SK-N-SH (cell line): ENCODE data around the gene CPXM1. TPM values are rescaled to one million over a fixed set of nuclear protein-coding genes. Genes with fewer than 3 reads are reported as not detected.

Experiments
- CTCF ChIA-PET: fragments of 300-600, 350-600 bp; formaldehyde crosslinking; extraction: SDS; loops from one replicate; lab custom pipeline; 2021; lab: Yijun Ruan, JAX
- POLR2A ChIA-PET: fragments of 350-600 bp; sonication (Branson Sonifier 250); formaldehyde crosslinking; extraction: SDS; loops from one replicate; lab custom pipeline; 2020; ENCODE audit warnings: antibody characterized with exemption, inconsistent platforms; lab: Yijun Ruan, JAX
- DNase-seq: peaks from one replicate; pipeline ENCODE4 v3.0.0; 2012
- H2AFZ ChIP-seq: fragments of 200-600 bp; sonication (generic); 2 replicates; pipeline ENCODE4 v1.8.1; 2016; ENCODE audit warnings: antibody characterized with exemption, mild to moderate bottlenecking, low read depth
- H3F3A ChIP-seq: fragments of 200-600 bp; sonication (generic); replicated peaks from 2 replicates; pipeline ENCODE3; 2016; ENCODE audit warnings: antibody characterized with exemption, mild to moderate bottlenecking; ENCODE audit not compliant: insufficient read depth
- H3K27ac ChIP-seq, 2 experiments: fragments of 200-500 bp in 1 of 2; fragments of 200-600 bp in 1 of 2; sonication (Bioruptor generic) in 1 of 2; sonication (generic), shearing (Covaris generic) in 1 of 2; 2 replicates each; pipeline versions ENCODE4 v1.5.1 to v1.6.1; 2014 to 2016; ENCODE audit warnings: low read depth in 2 of 2, inconsistent platforms in 1 of 2, low read length in 1 of 2, mild to moderate bottlenecking in 1 of 2, mixed read lengths in 1 of 2
- H3K27me3 ChIP-seq: fragments of 200-600 bp; sonication (generic), shearing (Covaris generic); 2 replicates; pipeline ENCODE4 v1.6.1; 2016; ENCODE audit warnings: mixed run types; ENCODE audit not compliant: insufficient read depth
- H3K36me3 ChIP-seq, 2 experiments: fragments of 200-500 bp in 1 of 2; fragments of 200-600 bp in 1 of 2; sonication (Bioruptor generic) in 1 of 2; sonication (generic) in 1 of 2; replicated peaks in 1 of 2; 2 replicates each; pipeline versions ENCODE3 to v1.5.1; 2014 to 2016; ENCODE audit warnings: low read length in 1 of 2, mild to moderate bottlenecking in 1 of 2; ENCODE audit not compliant: insufficient read depth in 2 of 2, control insufficient read depth in 1 of 2
- H3K4me1 ChIP-seq, 2 experiments: fragments of 200-500 bp in 1 of 2; fragments of 200-600 bp in 1 of 2; sonication (Bioruptor generic) in 1 of 2; sonication (generic), shearing (Covaris generic) in 1 of 2; 2 replicates each; pipeline versions ENCODE4 v1.5.1 to v1.6.1; 2014 to 2016; ENCODE audit warnings: low read depth in 1 of 2, low read length in 1 of 2, mixed run types in 1 of 2; ENCODE audit not compliant: insufficient read depth in 2 of 2, control insufficient read depth in 1 of 2
- H3K4me2 ChIP-seq: fragments of 200-600 bp; sonication (generic), shearing (Covaris generic); 2 replicates; pipeline ENCODE4 v1.6.1; 2017; ENCODE audit warnings: mixed run types
- H3K4me3 ChIP-seq, 2 experiments: fragments of 200-500 bp in 1 of 2; fragments of 200-600 bp in 1 of 2; sonication (Bioruptor generic) in 1 of 2; sonication (generic), shearing (Covaris generic) in 1 of 2; 2 replicates each; pipeline versions ENCODE4 v1.5.1 to v1.8.1; 2014 to 2016; ENCODE audit warnings: low read depth in 2 of 2, inconsistent platforms in 1 of 2, low read length in 1 of 2, mild to moderate bottlenecking in 1 of 2, mixed read lengths in 1 of 2, moderate library complexity in 1 of 2
- H3K79me2 ChIP-seq: fragments of 200-600 bp; sonication (generic); 2 replicates; pipeline ENCODE4 v1.8.1; 2017; ENCODE audit warnings: mild to moderate bottlenecking; ENCODE audit not compliant: insufficient read depth
- H3K9ac ChIP-seq: fragments of 200-600 bp; sonication (generic); 2 replicates; pipeline ENCODE4 v1.6.1; 2017; ENCODE audit warnings: mixed run types
- H3K9me2 ChIP-seq: fragments of 200-600 bp; sonication (generic); 2 replicates; pipeline ENCODE4 v1.6.1; 2017; ENCODE audit warnings: mixed run types
- H3K9me3 ChIP-seq: fragments of 200-600 bp; sonication (generic); 2 replicates; pipeline ENCODE4 v1.6.1; 2017; ENCODE audit warnings: mixed run types, mild to moderate bottlenecking, moderate library complexity
- H4K20me1 ChIP-seq: fragments of 200-600 bp; sonication (generic); 2 replicates; pipeline ENCODE4 v1.6.1; 2017; ENCODE audit warnings: mild to moderate bottlenecking, mixed run types; ENCODE audit not compliant: insufficient read depth
- CHD2 ChIP-seq: fragments of 150-350 bp; IDR thresholded peaks from 2 replicates; pipeline ENCODE4 v1.6.1; 2018; ENCODE audit warnings: low read length; ENCODE audit not compliant: partially characterized antibody
- CTCF ChIP-seq: fragments of 200-600 bp; sonication (generic); IDR thresholded peaks from 2 replicates; pipeline ENCODE4 v1.6.1; 2017; ENCODE audit warnings: antibody characterized with exemption, mild to moderate bottlenecking, moderate library complexity
- MXI1 ChIP-seq: IDR thresholded peaks from 2 replicates; pipeline ENCODE4 v1.6.1; 2012; ENCODE audit warnings: mild to moderate bottlenecking, low read depth, low read length, improper control_type of control experiment
- USF2 ChIP-seq: fragments of 150-350 bp; IDR thresholded peaks from 2 replicates; pipeline ENCODE4 v1.6.1; 2017; ENCODE audit warnings: antibody characterized with exemption, low read length, low read depth, borderline replicate concordance
- WGBS: methylation state at CpG from one replicate; pipeline ENCODE4 v1.1.6; 2017; ENCODE audit warnings: low lambda C conversion rate; 5-methylcytosine and 5-hydroxymethylcytosine counted together
- polyA plus RNA-seq, 3 experiments: library from polyadenylated mRNA; depleted of rRNA; stranded (reverse); fragments of >200 nt; gene quantifications; 2 replicates each; pipeline ENCODE4 v1.2.3, GENCODE V29; 2012

The CPXM1 gene
- polyA plus RNA-seq, 1 of the 3 experiments (the other 2 are of a cell fraction), result 99.9 TPM

- Histone ChIP-seq H3K27ac (no peak overlapping the region), H3K9ac (no peak overlapping the region), H3K4me3 (no peak overlapping the region), H2AFZ (no peak overlapping the region), H3K27me3 (no peaks in the 10 kb centered on the region), H3K4me1 (peaks cover 0 to 14% of the 10 kb centered on the region in 2 experiments; a peak in 1 of 4 replicates), H3K4me2 (no peak overlapping the region), H3K9me3 (no peaks in the 10 kb centered on the region), H3K79me2 (no peaks in the 10 kb centered on the region), H3F3A (no peaks in the 10 kb centered on the region), H3K36me3 (peaks cover 0 to 19% of the 10 kb centered on the region in 2 experiments), H4K20me1 (no peaks in the 10 kb centered on the region), H3K9me2 (no peaks in the 10 kb centered on the region)
- ChIA-PET CTCF (interaction anchor here (1.7 kb wide), 1 partner anchor 203 kb away, joined by 6 read pairs; no protein-coding TSS in a partner anchor), POLR2A (no interaction called here)
- 77% methylated on average over 5 of the region's 16 CpGs for WGBS
- TF ChIP-seq MXI1 (no peak), CTCF (no peak)
- no peak for DNase-seq
Measured at GRCh38 chr20:2797136-2797983, 3.1 kb downstream of the CPXM1 start.

DNA sequence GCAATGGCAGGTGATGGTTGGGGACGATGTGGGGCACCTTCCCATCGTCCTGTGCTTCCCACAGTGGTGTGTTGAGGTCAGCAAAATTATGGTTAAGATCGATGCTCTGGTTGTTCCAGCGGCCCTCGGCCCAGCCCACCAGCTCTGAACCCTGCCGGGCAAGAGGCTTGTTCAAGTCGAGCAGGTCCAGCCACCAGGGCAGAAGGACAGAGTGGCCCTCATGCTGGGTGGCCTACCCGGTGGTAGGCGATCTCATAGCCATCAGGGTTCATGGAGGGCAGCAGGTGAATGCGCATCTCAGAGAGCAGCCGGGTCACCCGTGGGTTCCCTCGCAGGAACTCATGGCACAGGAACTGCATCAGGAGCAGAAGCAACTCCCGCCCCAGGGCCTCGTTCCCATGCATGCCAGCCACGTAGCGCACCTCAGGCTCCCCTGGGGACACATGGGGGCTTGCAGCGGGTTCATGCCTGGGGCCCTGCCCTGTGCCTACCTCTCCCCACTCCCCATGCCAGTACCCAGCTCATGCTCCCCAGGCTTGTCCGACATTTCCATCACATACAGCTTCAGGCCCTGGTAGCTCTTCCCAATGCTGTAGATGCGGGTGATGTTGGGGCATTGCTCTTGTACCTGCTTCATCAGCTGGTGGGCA lies 4.3 kb downstream of the CPXM1 start:
- Histone ChIP-seq H3K4me3 (no peak overlapping the region), H2AFZ (no peak overlapping the region), H3F3A (no peaks in the 10 kb centered on the region), H3K9me3 (no peaks in the 10 kb centered on the region), H3K27ac (no peak overlapping the region), H3K4me1 (peaks cover 0 to 11% of the 10 kb centered on the region in 2 experiments; a peak in 1 of 4 replicates), H3K36me3 (peaks cover 0 to 19% of the 10 kb centered on the region in 2 experiments), H4K20me1 (no peaks in the 10 kb centered on the region), H3K79me2 (no peaks in the 10 kb centered on the region), H3K9ac (no peak overlapping the region), H3K4me2 (no peak overlapping the region), H3K9me2 (no peaks in the 10 kb centered on the region)
- CTCF ChIA-PET, result no interaction called here
- WGBS, result 88% methylated on average over 13 of the region's 20 CpGs
- no peak for DNase-seq
- POLR2A ChIA-PET, result no interaction called here
- TF ChIP-seq CHD2 (no peak), USF2 (no peak)
- TF ChIP-seq, all 33 proteins: peak for 0
- no peaks in the 10 kb centered on the region for H3K27me3 ChIP-seq
